Tibial artery (tissue), 4 donors: ENCODE results near the gene ZMIZ1.

Experiments
- DNase-seq, 2 donors: peaks; one replicate each; pipeline ENCODE4 v3.0.0-alpha.2; 2019
- H3K27ac ChIP-seq, 2 donors: fragments of 200-600 bp; sonication (generic) in 1 of 2; 1 replicate in 1 of 2; 2 replicates in 1 of 2; pipeline ENCODE4 v1.5.1; 2018 to 2019; ENCODE audit warnings: mild to moderate bottlenecking in 1 of 2
- H3K27me3 ChIP-seq, 2 donors: fragments of 200-600 bp; sonication (generic) in 1 of 2; one replicate each; pipeline versions ENCODE4 v1.5.1 to v1.6.0; 2016 to 2019
- H3K36me3 ChIP-seq, 3 donors: fragments of 200-600 bp; sonication (generic) in 2 of 3; one replicate each; pipeline ENCODE4 v1.5.1; 2016 to 2019; ENCODE audit warnings: mild to moderate bottlenecking in 2 of 3
- H3K4me1 ChIP-seq, 4 donors: fragments of 200-600 bp; sonication (generic) in 2 of 4; 1 replicate in 3 of 4; 2 replicates in 1 of 4; pipeline ENCODE4 v1.5.1; 2016 to 2019
- H3K4me3 ChIP-seq, 2 donors: fragments of 200-600 bp; sonication (generic) in 1 of 2; 1 replicate in 1 of 2; 2 replicates in 1 of 2; pipeline ENCODE4 v1.5.1; 2018 to 2019; ENCODE audit warnings: mild to moderate bottlenecking in 2 of 2
- H3K9me3 ChIP-seq, 3 donors: fragments of 200-600 bp; sonication (generic) in 1 of 3; one replicate each; pipeline ENCODE4 v1.5.1; 2016 to 2019
- intact Hi-C: fragments of 100-400 bp; cut with DNase I; formaldehyde crosslinking; loops from one replicate; pipeline ENCODE4 v1.15.0; 2023; ENCODE audit warnings: low total_unique reads
- TF ChIP-seq, protein P1 (sequence below), 2 experiments: fragments of 200-600 bp in 1 of 2; fragments of 450-650 bp in 1 of 2; IDR thresholded peaks; one replicate each; pipeline ENCODE4 v1.5.1; 2017 to 2019; ENCODE audit warnings: antibody characterized with exemption in 2 of 2, mild to moderate bottlenecking in 1 of 2, moderate library complexity in 1 of 2

The ZMIZ1 gene

GRCh38 chr10:79285315-79286197 lies 216.8 kb downstream of the ZMIZ1 start:
- intact Hi-C loops: no loop called here
- H3K36me3 ChIP-seq: peaks cover 0 to 61% (median 34%) of the 10 kb centered on the region in 3 donors
- H3K9me3 ChIP-seq: no peaks in the 10 kb centered on the region
- H3K4me1 ChIP-seq: peaks cover 0 to 23% (median 10%) of the 10 kb centered on the region in 4 donors
- no peak overlapping the region for H3K4me3 ChIP-seq
- peak overlapping the region in 1 of 2 donors; percentile 14 for H3K27ac ChIP-seq
- H3K27me3 ChIP-seq: no peaks in the 10 kb centered on the region
- DNase-seq: no peak
- TF ChIP-seq, protein P1, sequence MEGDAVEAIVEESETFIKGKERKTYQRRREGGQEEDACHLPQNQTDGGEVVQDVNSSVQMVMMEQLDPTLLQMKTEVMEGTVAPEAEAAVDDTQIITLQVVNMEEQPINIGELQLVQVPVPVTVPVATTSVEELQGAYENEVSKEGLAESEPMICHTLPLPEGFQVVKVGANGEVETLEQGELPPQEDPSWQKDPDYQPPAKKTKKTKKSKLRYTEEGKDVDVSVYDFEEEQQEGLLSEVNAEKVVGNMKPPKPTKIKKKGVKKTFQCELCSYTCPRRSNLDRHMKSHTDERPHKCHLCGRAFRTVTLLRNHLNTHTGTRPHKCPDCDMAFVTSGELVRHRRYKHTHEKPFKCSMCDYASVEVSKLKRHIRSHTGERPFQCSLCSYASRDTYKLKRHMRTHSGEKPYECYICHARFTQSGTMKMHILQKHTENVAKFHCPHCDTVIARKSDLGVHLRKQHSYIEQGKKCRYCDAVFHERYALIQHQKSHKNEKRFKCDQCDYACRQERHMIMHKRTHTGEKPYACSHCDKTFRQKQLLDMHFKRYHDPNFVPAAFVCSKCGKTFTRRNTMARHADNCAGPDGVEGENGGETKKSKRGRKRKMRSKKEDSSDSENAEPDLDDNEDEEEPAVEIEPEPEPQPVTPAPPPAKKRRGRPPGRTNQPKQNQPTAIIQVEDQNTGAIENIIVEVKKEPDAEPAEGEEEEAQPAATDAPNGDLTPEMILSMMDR (IDR thresholded peaks at IDR 0.05): no peak

- Histone ChIP-seq H3K27ac (peak overlapping the region in 1 of 2 donors; percentile 1), H3K4me3 (no peak overlapping the region), H3K27me3 (no peaks in the 10 kb centered on the region), H3K4me1 (peaks cover 0 to 23% (median 10%) of the 10 kb centered on the region in 4 donors), H3K36me3 (peaks cover 0 to 68% (median 38%) of the 10 kb centered on the region in 3 donors), H3K9me3 (no peaks in the 10 kb centered on the region)
- peak in 1 of 2 donors; percentile 77 for DNase-seq
- TF ChIP-seq, protein P1 (IDR thresholded peaks at IDR 0.05): no peak
- intact Hi-C loops: no loop called here
These were observed 217.7 kb downstream of the ZMIZ1 start for GRCh38 chr10:79286318-79286951.

- H3K36me3 ChIP-seq: peaks cover under 1 to 71% (median 52%) of the 10 kb centered on the region in 3 donors
- H3K27me3 ChIP-seq: no peaks in the 10 kb centered on the region
- H3K4me3 ChIP-seq: no peak overlapping the region
- H3K27ac ChIP-seq: no peak overlapping the region
- TF ChIP-seq, protein P1 (IDR thresholded peaks at IDR 0.05): no peak
- H3K4me1 ChIP-seq: peaks cover 0 to 24% (median 12%) of the 10 kb centered on the region in 4 donors
- H3K9me3 ChIP-seq: no peaks in the 10 kb centered on the region
- intact Hi-C loops: no loop called here
- DNase-seq: no peak
These were observed 219.4 kb downstream of the ZMIZ1 start for GRCh38 chr10:79287973-79288723.

DNA sequence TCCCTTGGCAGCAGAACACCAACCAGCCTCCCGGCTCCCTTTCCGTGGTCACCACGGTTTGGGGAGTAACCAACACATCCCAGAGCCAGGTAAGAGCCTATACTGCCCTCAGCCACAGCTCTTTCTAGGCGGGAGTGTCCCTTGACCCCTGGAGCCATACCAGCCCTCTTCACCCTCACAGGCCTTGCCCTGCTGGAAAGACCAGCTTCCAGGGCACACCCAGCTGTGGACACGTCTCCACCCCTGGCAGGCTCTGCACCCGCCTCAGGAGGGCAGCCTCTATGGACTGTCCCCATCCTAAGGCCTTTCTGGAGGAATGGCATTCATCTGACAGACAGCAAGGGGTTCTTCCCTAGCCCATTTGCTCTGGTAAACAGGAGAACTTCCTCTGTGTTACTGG lies 221.0 kb downstream of the ZMIZ1 start:
- no peak overlapping the region for H3K27ac ChIP-seq
- intact Hi-C loops: no loop called here
- no peak for DNase-seq
- H3K4me3 ChIP-seq: no peak overlapping the region
- H3K4me1 ChIP-seq: peaks cover 0 to 24% (median 12%) of the 10 kb centered on the region in 4 donors
- no peaks in the 10 kb centered on the region for H3K27me3 ChIP-seq
- H3K36me3 ChIP-seq: peaks cover 4 to 87% (median 69%) of the 10 kb centered on the region in 3 donors
- TF ChIP-seq, protein P1 (IDR thresholded peaks at IDR 0.05): no peak
- no peaks in the 10 kb centered on the region for H3K9me3 ChIP-seq

GRCh38 chr10:79292026-79292766 lies 223.4 kb downstream of the ZMIZ1 start:
- intact Hi-C loops: no loop called here
- H3K27me3 ChIP-seq: no peaks in the 10 kb centered on the region
- no peak for DNase-seq
- peaks cover 22 to 96% (median 86%) of the 10 kb centered on the region in 3 donors for H3K36me3 ChIP-seq
- no peaks in the 10 kb centered on the region for H3K9me3 ChIP-seq
- peaks cover 0 to 10% (median 0%) of the 10 kb centered on the region in 4 donors for H3K4me1 ChIP-seq
- TF ChIP-seq, protein P1 (IDR thresholded peaks at IDR 0.05): no peak
- H3K27ac ChIP-seq: no peak overlapping the region
- no peak overlapping the region for H3K4me3 ChIP-seq
